ENCODE data around the gene P4HA3.
"Not testable (repeated sequence)": the region's sequence is repeated elsewhere in the genome, so short reads cannot be mapped to it uniquely, and the experiment has no call there.

The P4HA3 gene

DNA sequence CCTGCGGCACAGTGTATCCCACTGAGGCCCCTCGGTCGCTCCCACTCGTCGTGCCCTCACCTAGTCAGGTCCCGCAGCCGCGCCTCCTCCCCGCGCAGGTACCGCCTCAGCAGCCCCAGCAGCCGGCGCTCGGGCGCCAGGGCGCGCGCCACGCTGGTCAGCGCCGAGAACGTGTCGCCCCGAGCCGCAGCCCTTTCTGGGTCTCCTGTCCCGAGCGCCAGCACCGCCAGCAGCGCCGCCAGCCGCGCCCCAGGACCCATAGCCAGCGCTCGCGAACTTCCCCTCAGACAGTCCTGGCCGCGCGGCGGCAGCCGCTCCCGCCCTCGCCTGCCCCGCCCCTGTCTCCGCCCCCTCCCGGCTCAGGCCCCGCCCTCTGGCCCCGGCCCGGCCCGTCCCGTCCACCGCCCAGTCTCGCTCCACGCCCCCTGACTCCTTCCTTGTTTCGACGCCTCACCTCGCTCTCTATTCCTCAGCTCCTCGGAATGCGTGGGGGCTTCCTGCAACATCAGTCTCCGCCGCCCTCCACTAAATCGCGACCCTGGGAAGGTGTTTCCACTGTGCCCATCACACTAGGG lies at the start of gene P4HA3:
TSS of gene P4HA3 (minus strand) at position 289 of the 575 bp plus-strand sequence. CDS start at position 260, 29 bp downstream.
- peak; percentile 60 for DNase-seq

- no peak for DNase-seq
Observed at GRCh38 chr11:74357449-74357848, 46.0 kb upstream of the P4HA3 start.

DNA sequence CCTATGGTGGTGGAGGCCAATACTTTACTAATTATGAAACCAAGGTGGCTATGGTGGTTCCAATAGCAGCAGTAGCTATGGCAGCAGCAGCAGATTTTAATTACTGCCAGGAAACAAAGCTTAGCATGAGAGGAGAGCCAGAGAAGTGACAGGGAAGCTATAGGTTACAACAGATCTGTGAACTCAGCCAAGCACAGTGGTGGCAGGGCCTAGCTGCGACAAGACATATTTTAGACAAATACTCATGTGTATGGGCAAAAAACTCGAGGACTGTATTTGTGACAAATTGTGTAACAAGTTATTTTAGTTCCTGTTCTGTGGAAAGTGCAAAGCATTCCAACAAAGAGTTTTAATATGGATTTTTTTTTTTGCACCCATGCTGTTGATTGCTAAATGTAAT lies 44.2 kb upstream of the P4HA3 start:
- DNase-seq = no peak

- DNase-seq = no peak
Observed at GRCh38 chr11:74354036-74354435, 42.6 kb upstream of the P4HA3 start.

GRCh38 chr11:74347381-74347780 lies 35.9 kb upstream of the P4HA3 start:
- no peak for DNase-seq

GRCh38 chr11:74345420-74345819 lies 34.0 kb upstream of the P4HA3 start:
- no peak for DNase-seq

DNA sequence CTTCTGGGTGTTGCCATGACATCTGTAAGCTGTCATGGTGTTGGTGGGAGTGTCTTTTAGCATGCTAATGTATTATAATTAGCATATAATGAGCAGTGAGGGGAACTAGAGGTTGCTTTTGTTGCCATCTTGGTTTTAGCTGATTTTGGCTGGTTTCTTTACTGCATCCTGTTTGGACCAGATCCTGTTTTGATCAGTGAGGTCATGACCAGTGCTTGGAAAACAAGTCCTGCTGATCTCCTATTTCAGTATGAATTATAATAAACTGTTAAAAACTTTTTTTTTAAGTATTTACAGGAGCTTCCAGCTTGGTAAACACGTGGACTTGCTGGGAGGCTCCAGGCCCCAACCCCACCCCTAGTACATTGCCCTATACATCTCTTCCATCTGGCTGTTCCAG lies 30.5 kb upstream of the P4HA3 start:
- no peak for DNase-seq

- no peak for DNase-seq
Observed at GRCh38 chr11:74339619-74340018, 28.2 kb upstream of the P4HA3 start.

GRCh38 chr11:74338963-74339362 lies 27.5 kb upstream of the P4HA3 start:
- no peak for DNase-seq

- no peak for DNase-seq
Observed at GRCh38 chr11:74333193-74333592, 21.8 kb upstream of the P4HA3 start.

DNA sequence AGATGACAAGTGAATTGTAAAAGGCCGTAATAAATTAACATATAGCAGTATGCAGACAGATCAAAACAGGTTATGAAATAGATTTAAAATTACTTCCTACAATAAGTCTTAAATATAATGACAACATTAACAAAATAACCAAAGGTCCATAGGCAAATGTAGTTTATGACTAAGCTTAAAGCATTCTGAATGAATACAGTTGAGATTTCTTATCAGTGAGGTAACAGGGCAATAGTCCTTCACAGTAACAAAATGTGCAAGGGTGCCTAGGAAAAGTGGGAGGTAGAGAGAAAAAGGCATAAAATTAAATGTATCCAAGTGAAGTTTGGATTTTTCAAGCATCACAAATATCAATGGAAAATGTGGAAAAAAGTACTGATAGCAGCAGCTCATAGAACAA lies 20.9 kb upstream of the P4HA3 start:
- no peak for DNase-seq

- not testable (repeated sequence) for DNase-seq
Observed at GRCh38 chr11:74331000-74331399, 19.6 kb upstream of the P4HA3 start.

DNA sequence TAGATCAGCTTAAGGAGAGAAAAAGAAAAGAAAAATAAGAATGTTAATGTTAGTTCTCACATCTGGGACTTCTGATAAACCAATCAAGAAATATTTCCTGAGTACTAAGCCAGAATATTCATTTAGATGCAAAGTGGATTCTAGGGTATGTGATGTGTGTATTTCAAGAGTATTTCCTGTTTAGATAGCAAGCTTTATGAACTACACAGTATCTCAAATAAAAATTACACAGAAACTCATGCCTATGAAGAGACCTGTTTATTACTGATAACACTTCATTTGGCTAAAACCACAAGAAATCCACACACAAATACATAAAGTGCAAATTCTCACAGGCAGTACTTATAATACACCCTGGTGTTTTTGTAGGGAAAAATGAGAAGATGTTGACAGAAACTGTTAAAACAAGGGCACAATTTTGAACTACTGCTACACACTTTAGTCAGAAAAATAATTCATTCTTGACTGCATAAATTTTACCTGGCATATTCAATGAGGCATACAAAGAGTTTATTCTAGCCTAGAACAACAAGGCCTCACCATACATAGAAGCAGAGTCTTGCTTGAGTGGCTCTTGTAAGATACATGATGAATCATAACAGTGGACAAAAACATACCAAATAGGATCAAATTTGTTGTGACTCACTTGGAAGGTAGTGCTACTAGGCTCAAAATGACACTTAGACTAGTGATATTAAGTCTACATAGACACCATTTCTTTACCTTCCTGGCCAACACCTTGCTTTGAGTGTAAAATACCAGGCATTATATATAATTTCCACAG lies 18.8 kb upstream of the P4HA3 start:
- no peak for DNase-seq

DNA sequence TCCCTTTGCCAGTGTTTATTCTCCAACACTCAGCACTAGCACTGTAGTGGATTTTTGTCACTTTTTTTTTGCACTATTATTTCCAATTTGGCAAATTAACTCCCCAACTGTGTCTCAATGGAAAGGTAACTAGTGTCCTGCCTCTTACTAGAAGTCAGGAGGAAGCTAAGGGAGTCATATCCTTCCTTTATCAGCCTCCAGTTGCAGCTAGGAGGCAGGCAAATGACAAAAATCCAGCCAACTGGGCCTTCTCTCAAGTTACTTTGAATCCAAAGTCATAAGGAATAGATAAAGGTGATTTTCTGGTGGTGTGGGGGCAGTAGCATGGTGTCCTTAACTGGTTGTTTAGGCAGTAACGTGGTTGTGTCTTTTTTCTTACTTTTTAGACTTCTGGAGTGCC lies 15.6 kb upstream of the P4HA3 start:
- DNase-seq = no peak

GRCh38 chr11:74326665-74327064 lies 15.2 kb upstream of the P4HA3 start:
- no peak for DNase-seq

DNA sequence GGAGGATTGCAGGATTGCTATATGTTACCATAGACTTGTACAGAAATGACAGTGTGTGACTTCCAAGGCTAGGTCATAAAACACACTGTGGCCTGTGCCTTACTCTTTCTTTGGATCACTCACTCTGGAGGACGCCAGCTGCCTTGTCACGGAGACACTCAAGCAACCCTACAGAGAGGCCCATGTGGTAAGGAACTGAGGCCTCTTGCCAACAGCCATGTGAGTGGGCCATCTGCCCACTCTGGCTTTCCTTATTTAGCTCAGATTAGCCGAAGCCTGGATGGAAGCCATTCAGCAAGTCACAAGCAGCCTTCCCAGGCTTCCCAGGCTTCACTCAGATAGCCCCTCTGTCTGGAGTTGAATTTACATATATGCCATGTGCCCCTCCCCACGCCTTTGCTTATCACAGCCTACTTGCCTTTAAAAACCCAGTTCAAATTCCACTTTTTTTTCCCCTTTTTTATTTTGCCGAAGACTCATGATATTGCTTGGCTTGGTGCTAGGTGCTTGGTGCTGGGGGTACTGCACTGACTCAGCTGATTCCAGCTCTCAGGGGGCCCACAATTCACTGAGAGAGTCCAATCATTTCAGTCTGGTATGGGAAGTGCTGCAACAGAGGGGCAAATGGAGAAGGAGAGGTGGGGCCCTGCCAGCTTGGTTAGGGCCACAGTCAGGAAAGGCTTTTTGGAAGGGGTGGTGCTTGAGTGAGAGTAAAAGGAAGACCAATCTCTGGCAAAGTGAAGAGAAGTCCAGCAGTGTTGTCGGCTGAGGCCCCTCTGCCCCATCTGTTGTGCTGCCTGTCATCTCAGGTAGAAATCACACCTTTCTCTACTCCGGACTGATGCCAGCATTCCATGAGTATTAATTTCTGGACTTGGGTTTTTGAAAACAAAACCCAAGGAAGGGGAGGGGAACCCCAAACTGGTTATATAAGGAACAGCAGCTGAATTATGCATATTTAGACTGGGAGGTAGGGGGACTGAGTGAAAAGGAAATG lies 14.5 kb upstream of the P4HA3 start:
- no peak for DNase-seq

DNA sequence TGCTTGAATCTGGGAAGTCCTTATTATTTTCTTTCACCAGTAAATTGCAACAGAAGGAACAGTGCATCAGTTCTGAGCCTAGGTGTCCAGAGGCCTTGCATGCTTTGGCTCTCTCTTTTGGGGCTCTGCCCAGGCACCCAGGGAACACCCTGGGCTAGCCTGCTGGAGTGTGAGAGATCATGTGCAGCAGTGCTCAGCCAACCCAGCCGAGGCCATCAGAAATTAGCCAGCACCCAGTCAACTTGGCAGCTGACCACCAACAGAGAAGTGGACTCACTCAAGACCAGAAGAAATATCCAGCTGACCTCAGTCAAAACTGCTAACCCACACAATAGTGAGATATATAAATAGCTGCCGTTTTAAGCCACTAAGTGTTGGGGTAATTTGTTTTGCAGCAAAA lies 11.2 kb upstream of the P4HA3 start:
- DNase-seq = no peak

GRCh38 chr11:74321487-74322188 lies 10.2 kb upstream of the P4HA3 start:
- DNase-seq = peak; percentile 48

DNA sequence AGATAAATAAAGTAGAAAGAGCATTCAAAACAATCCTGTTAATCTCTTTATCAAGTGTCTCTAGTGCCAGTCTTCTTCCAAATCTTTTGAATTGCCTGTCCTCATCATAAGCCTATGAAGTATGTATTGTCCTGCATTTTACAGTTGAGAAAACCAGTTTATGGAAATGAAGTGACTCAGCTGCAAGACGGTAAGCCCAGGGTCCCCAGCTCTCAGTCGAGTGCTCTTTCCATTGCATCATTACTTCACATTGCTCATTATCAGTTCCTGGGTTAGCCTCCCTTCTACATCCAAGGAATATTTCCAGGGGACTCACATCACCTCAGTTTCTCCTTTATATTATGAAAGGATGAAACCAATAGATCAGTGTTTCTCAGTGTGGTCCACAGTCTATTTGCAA lies 9.1 kb upstream of the P4HA3 start:
- no peak for DNase-seq

- DNase-seq = no peak
Observed at GRCh38 chr11:74319139-74319816, 7.8 kb upstream of the P4HA3 start.

- DNase-seq = no peak
Observed at GRCh38 chr11:74318241-74318932, 6.9 kb upstream of the P4HA3 start.
